ENCODE data around the gene TSEN34.
A peak's percentile ranks its signal among the peaks of the same experiment; 100 is the strongest.
"Not testable (repeated sequence)": the region's sequence is repeated elsewhere in the genome, so short reads cannot be mapped to it uniquely, and the experiment has no call there.

Gene TSEN34

DNA sequence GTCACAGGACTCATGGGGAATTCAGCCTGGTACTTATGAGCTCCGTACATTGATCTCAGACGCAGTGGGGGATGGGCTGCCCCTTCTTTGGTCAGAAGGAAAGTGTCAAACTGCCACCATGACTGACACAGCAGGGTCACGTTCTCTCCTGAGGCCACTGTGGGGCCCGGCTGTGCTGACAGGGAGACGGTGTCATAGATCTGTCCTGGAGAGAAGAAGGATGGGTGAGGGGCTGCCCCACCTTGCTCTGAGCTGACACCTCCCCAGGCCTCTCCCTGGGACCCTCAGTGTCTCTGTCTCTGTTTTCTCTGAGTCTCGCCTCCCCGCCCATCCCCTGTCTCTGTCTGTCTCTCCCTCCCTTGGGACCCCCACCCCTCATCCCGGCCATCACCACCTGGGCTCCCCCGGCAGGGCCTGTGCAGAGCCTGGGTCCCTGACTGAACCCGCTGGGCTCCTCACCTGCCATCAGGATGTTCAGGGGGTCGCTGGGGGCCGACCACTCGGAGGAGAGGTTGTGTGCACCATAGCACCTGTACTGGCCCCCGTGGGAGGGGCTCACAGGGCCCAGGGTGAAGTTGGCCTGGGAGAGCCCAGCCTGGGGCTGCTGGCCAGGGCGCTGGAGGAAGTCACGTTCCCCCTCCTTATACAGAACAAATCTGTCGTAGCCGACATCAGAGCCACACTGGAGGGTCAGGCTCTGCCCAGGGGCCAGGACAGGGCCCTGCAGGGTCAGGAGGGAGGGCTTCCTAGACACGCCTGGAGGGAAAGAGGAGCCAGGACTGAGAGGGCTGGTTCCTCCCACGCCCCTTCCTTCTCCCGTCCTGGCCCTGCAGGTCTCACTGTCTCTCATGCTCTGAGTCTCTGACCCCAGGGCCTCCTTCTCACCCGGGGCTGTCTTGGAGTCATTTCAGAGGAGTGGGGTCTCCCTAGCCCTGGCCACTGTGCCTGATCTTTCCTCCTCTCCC, 49.5 kb downstream of the TSEN34 start:
- peak in 1 of 2 experiments; percentile 14 for DNase-seq

DNA sequence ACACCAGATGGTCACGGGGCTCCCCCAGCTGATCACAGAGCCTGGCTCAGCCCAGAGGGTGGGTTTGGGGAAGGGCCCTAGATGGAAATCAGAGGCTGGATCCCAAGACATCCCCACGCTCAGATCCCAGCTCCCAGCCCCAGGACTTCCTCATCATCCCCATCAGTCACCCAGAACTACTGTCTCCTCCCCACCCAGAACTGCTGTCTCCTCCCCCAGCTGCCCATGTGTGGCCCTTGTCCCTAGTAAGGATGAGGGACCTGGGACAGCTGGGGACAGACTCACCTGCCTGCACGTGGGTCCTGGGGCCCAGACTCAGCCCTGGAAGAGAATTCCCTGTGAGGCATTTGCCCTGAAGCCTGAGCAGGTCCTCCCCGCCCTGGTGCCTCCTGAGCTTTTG, 51.1 kb downstream of the TSEN34 start:
- DNase-seq = not testable (repeated sequence)

GRCh38 chr19:54242646-54243045, 51.5 kb downstream of the TSEN34 start, which contains the start of gene LILRA6:
Gene LILRA6 (minus strand): TSS chr19:54242790.
- DNase-seq = not testable (repeated sequence)

GRCh38 chr19:54243809-54244208, 52.7 kb downstream of the TSEN34 start:
- DNase-seq = not testable (repeated sequence)
